Liver (tissue), 9 donors: ENCODE results near the gene TRPM6. TPM values are rescaled to one million over a fixed set of nuclear protein-coding genes. Genes with fewer than 3 reads are reported as not detected.

ENCODE experiments used
- DNase-seq: peaks from one replicate; pipeline ENCODE4 v3.0.0-alpha.2; 2017; ENCODE audit warnings: low spot score
- H3K27ac ChIP-seq, 2 donors: one replicate each; pipeline ENCODE4 v1.7.0; 2013; ENCODE audit warnings: inconsistent platforms in 2 of 2, low read length in 2 of 2, control low read depth in 1 of 2, low read depth in 1 of 2, mild to moderate bottlenecking in 1 of 2
- H3K27me3 ChIP-seq, 4 donors: one replicate each; pipeline versions ENCODE4 v1.6.1 to v1.7.0; 2013; ENCODE audit warnings: low read length in 3 of 4, inconsistent platforms in 1 of 4, mild to moderate bottlenecking in 1 of 4, moderate library complexity in 1 of 4; ENCODE audit not compliant: control insufficient read depth in 4 of 4, insufficient read depth in 4 of 4
- H3K36me3 ChIP-seq, 4 donors: one replicate each; pipeline versions ENCODE4 v1.6.1 to v1.7.0; 2013; ENCODE audit warnings: low read length in 3 of 4, mild to moderate bottlenecking in 3 of 4, low read depth in 1 of 4, moderate library complexity in 1 of 4; ENCODE audit not compliant: control insufficient read depth in 4 of 4, insufficient read depth in 3 of 4
- H3K4me1 ChIP-seq, 4 donors: one replicate each; pipeline versions ENCODE4 v1.6.1 to v1.7.0; 2013; ENCODE audit warnings: low read length in 3 of 4, mild to moderate bottlenecking in 3 of 4, moderate library complexity in 1 of 4; ENCODE audit not compliant: control insufficient read depth in 4 of 4, insufficient read depth in 4 of 4
- H3K4me3 ChIP-seq, 3 donors: one replicate each; pipeline versions ENCODE4 v1.6.1 to v1.7.0; 2013; ENCODE audit warnings: low read length in 3 of 3, control low read depth in 1 of 3, low read depth in 1 of 3, mild to moderate bottlenecking in 1 of 3
- H3K9ac ChIP-seq, 2 donors: one replicate each; pipeline ENCODE4 v1.7.0; 2013; ENCODE audit warnings: low read length in 2 of 2, mild to moderate bottlenecking in 2 of 2, moderate library complexity in 2 of 2, control low read depth in 1 of 2, low read depth in 1 of 2
- H3K9me3 ChIP-seq, 4 donors: one replicate each; pipeline versions ENCODE4 v1.6.1 to v1.7.0; 2013; ENCODE audit warnings: low read length in 3 of 4; ENCODE audit not compliant: control insufficient read depth in 4 of 4
- ATF3 ChIP-seq: IDR thresholded peaks from 2 replicates; pipeline ENCODE4 v1.6.1; 2016; ENCODE audit warnings: antibody characterized with exemption
- CTCF ChIP-seq: fragments of 150-350 bp; IDR thresholded peaks from 2 replicates; pipeline ENCODE4 v1.5.1; 2017; ENCODE audit warnings: improper control_type of control experiment, low read depth, low read length; ENCODE audit not compliant: missing input control
- FOXA1 ChIP-seq: IDR thresholded peaks from 2 replicates; pipeline ENCODE4 v1.6.1; 2016; ENCODE audit warnings: antibody characterized with exemption
- HNF4A ChIP-seq, 2 donors: conservative IDR thresholded peaks; 2 replicates each; pipeline ENCODE4 v1.6.1; 2016; ENCODE audit warnings: antibody characterized with exemption in 2 of 2, mild to moderate bottlenecking in 2 of 2
- HNF4G ChIP-seq: IDR thresholded peaks from 2 replicates; pipeline ENCODE4 v1.6.1; 2016; ENCODE audit warnings: antibody characterized with exemption
- JUND ChIP-seq, 2 donors: IDR thresholded peaks; 2 replicates each; pipeline ENCODE4 v1.6.1; 2016; ENCODE audit warnings: antibody characterized with exemption in 2 of 2
- MAX ChIP-seq: IDR thresholded peaks from 2 replicates; pipeline ENCODE4 v1.6.1; 2016; ENCODE audit warnings: antibody characterized with exemption
- NR2F2 ChIP-seq: IDR thresholded peaks from 2 replicates; pipeline ENCODE4 v1.6.1; 2016; ENCODE audit warnings: antibody characterized with exemption
- RAD21 ChIP-seq, 2 donors: IDR thresholded peaks; 2 replicates each; pipeline ENCODE4 v1.6.1; 2016; ENCODE audit warnings: antibody characterized with exemption in 2 of 2, mild to moderate bottlenecking in 2 of 2
- REST ChIP-seq: IDR thresholded peaks from 2 replicates; pipeline ENCODE4 v1.6.1; 2016; ENCODE audit warnings: antibody characterized with exemption, mild to moderate bottlenecking
- RXRA ChIP-seq, 2 donors: IDR thresholded peaks; 2 replicates each; pipeline ENCODE4 v1.6.1; 2017 to 2018; ENCODE audit warnings: antibody characterized with exemption in 2 of 2, mild to moderate bottlenecking in 1 of 2
- SP1 ChIP-seq: IDR thresholded peaks from 2 replicates; pipeline ENCODE4 v1.6.1; 2018; ENCODE audit warnings: antibody characterized with exemption, mild to moderate bottlenecking
- TAF1 ChIP-seq: conservative IDR thresholded peaks from 2 replicates; pipeline ENCODE4 v1.6.1; 2016; ENCODE audit warnings: antibody characterized with exemption, mild to moderate bottlenecking
- YY1 ChIP-seq: IDR thresholded peaks from 2 replicates; pipeline ENCODE4 v1.6.1; 2016; ENCODE audit warnings: antibody characterized with exemption, mild to moderate bottlenecking
- ZBTB33 ChIP-seq: IDR thresholded peaks from 2 replicates; pipeline ENCODE4 v1.6.1; 2016; ENCODE audit warnings: antibody characterized with exemption
- WGBS: extraction: QIAGEN DNeasy Blood & Tissue Kit; methylation state at CpG from one replicate; pipeline ENCODE4 v1.1.7; 2013; 5-methylcytosine and 5-hydroxymethylcytosine counted together
- polyA plus RNA-seq, 2 donors: library from polyadenylated mRNA; stranded (reverse) in 1 of 2; unstranded in 1 of 2; fragments of 200-250 nt in 1 of 2; fragments of >200 nt in 1 of 2; fragmentation: Nextera tagmentation in 1 of 2; extraction: Ambion mirVana in 1 of 2; gene quantifications; one replicate each; pipeline versions ENCODE4 v1.2.1 to v1.2.3, GENCODE V29; 2013 to 2015
- total RNA-seq, 2 donors: library from RNA; depleted of rRNA; stranded (reverse); fragments of >200 nt; gene quantifications; one replicate each; pipeline ENCODE4 v1.2.3, GENCODE V29; 2014
- donor health status: healthy.
- donor health status: healthy.
- donor health status: healthy.
- donor health status: healthy.
- donor health status: healthy.

Gene TRPM6
- total and polyA plus RNA-seq, 4 donors, result 0.05 to 0.67 (median 0.10) TPM

- WGBS, result 60% methylated on average over 5 of the region's 5 CpGs
- TF ChIP-seq RXRA (IDR thresholded peaks at IDR 0.05), result no peak
- TF ChIP-seq ZBTB33, result no peak
- no peak for TF ChIP-seq JUND (IDR thresholded peaks at IDR 0.05)
- TF ChIP-seq FOXA1, result no peak
- no peak for TF ChIP-seq TAF1
- no peak for TF ChIP-seq CTCF
- no peak for TF ChIP-seq RAD21 (IDR thresholded peaks at IDR 0.05)
Observed at GRCh38 chr9:74721696-74722660, 165.7 kb downstream of the TRPM6 start.

GRCh38 chr9:74719306-74719705 lies 168.4 kb downstream of the TRPM6 start:
- TF ChIP-seq HNF4A (conservative IDR thresholded peaks at IDR 0.05), result no peak
- no peak for TF ChIP-seq YY1
- TF ChIP-seq ATF3, result no peak
- TF ChIP-seq HNF4G, result no peak
- no peak for TF ChIP-seq RXRA (IDR thresholded peaks at IDR 0.05)
- no peak for TF ChIP-seq TAF1
- TF ChIP-seq JUND (IDR thresholded peaks at IDR 0.05), result no peak
- TF ChIP-seq SP1, result no peak
- no peak for TF ChIP-seq ZBTB33
- TF ChIP-seq RAD21 (IDR thresholded peaks at IDR 0.05), result no peak
- TF ChIP-seq NR2F2, result no peak
- TF ChIP-seq MAX, result no peak
- no peak for TF ChIP-seq REST
- Histone ChIP-seq H3K36me3 (no peaks in the 10 kb centered on the region), H3K4me1 (no peaks in the 10 kb centered on the region), H3K27ac (no peak overlapping the region), H3K27me3 (peaks cover 0 to 2% (median 0%) of the 10 kb centered on the region in 4 donors), H3K9ac (no peak overlapping the region), H3K4me3 (no peak overlapping the region), H3K9me3 (no peaks in the 10 kb centered on the region)
- DNase-seq, result no peak
- WGBS, result 71% methylated on average over 1 of the region's 1 CpG

More at GRCh38 chr9:74721696-74722660, 165.7 kb downstream of the TRPM6 start:
- Histone ChIP-seq H3K27me3 (peaks cover 0 to 2% (median 0%) of the 10 kb centered on the region in 4 donors), H3K27ac (no peak overlapping the region), H3K9me3 (no peaks in the 10 kb centered on the region), H3K9ac (no peak overlapping the region), H3K36me3 (no peaks in the 10 kb centered on the region), H3K4me3 (no peak overlapping the region), H3K4me1 (no peaks in the 10 kb centered on the region)
- DNase-seq, result no peak
